ENCODE measurements around the gene PBRM1. TPM values are rescaled to one million over a fixed set of nuclear protein-coding genes. Genes with fewer than 3 reads are reported as not detected.

The PBRM1 gene
- total and polyA plus RNA-seq, 4 donors, result 7.1 to 65.7 (median 38.7) TPM

- TF ChIP-seq YY1 (IDR thresholded peaks at IDR 0.05), result no peak
- no peak for TF ChIP-seq RAD21 (IDR thresholded peaks at IDR 0.05)
- no peak for TF ChIP-seq EGR1 (IDR thresholded peaks at IDR 0.05; ENCODE audit: low read depth in 2 of 2)
- TF ChIP-seq, protein P1, sequence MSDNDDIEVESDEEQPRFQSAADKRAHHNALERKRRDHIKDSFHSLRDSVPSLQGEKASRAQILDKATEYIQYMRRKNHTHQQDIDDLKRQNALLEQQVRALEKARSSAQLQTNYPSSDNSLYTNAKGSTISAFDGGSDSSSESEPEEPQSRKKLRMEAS (IDR thresholded peaks at IDR 0.05), result no peak
- no peak for TF ChIP-seq FOXA1 (IDR thresholded peaks at IDR 0.05)
- no peak for TF ChIP-seq SP1 (IDR thresholded peaks at IDR 0.05)
- TF ChIP-seq HNF4A (conservative IDR thresholded peaks at IDR 0.05), result no peak
- no peak for TF ChIP-seq RXRA (IDR thresholded peaks at IDR 0.05)
- no peak for TF ChIP-seq CTCF (IDR thresholded peaks at IDR 0.05; ENCODE audit: low read depth, low read length, missing input control)
- TF ChIP-seq ZBTB33 (IDR thresholded peaks at IDR 0.05), result no peak
- no peak for DNase-seq (ENCODE audit: low spot score)
Observed at GRCh38 chr3:52721002-52721729, 35.5 kb upstream of the PBRM1 start.

GRCh38 chr3:52719618-52720017 is 33.9 kb upstream of the PBRM1 start:
- H3K4me3 ChIP-seq (ENCODE audit: low read depth in 1 of 3, low read length in 3 of 3), result no peak overlapping the region
- DNase-seq (ENCODE audit: low spot score), result no peak
- no peaks in the 10 kb centered on the region for H3K9me3 ChIP-seq (ENCODE audit: control insufficient read depth in 4 of 4, low read length in 3 of 4)
- peaks cover 0 to 5% (median 3%) of the 10 kb centered on the region in 4 donors for H3K36me3 ChIP-seq (ENCODE audit: control insufficient read depth in 4 of 4, insufficient read depth in 3 of 4, low read depth in 1 of 4, low read length in 3 of 4)
- no peak overlapping the region for H3K9ac ChIP-seq (ENCODE audit: low read depth in 1 of 2, low read length in 2 of 2)
- no peak overlapping the region for H3K27ac ChIP-seq (ENCODE audit: low read depth in 1 of 2, low read length in 2 of 2)
- TF ChIP-seq REST (IDR thresholded peaks at IDR 0.05) (no peak), RXRA (IDR thresholded peaks at IDR 0.05) (no peak), ZBTB33 (IDR thresholded peaks at IDR 0.05) (no peak), YY1 (IDR thresholded peaks at IDR 0.05) (no peak), HNF4G (IDR thresholded peaks at IDR 0.05) (no peak), EGR1 (IDR thresholded peaks at IDR 0.05; ENCODE audit: low read depth in 2 of 2) (no peak), JUND (IDR thresholded peaks at IDR 0.05) (no peak), NR2F2 (IDR thresholded peaks at IDR 0.05) (no peak), FOXA1 (IDR thresholded peaks at IDR 0.05) (no peak), CTCF (IDR thresholded peaks at IDR 0.05; ENCODE audit: low read depth, low read length, missing input control) (no peak)
- TF ChIP-seq, protein P2, sequence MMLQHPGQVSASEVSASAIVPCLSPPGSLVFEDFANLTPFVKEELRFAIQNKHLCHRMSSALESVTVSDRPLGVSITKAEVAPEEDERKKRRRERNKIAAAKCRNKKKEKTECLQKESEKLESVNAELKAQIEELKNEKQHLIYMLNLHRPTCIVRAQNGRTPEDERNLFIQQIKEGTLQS (IDR thresholded peaks at IDR 0.05), result no peak
- H3K27me3 ChIP-seq (ENCODE audit: control insufficient read depth in 4 of 4, insufficient read depth in 4 of 4, low read length in 3 of 4), result no peaks in the 10 kb centered on the region
- peaks cover 0 to 9% (median 0%) of the 10 kb centered on the region in 4 donors for H3K4me1 ChIP-seq (ENCODE audit: control insufficient read depth in 4 of 4, insufficient read depth in 4 of 4, low read length in 3 of 4)

More at GRCh38 chr3:52721002-52721729, 35.5 kb upstream of the PBRM1 start:
- peaks cover 0 to 9% (median 0%) of the 10 kb centered on the region in 4 donors for H3K4me1 ChIP-seq (ENCODE audit: control insufficient read depth in 4 of 4, insufficient read depth in 4 of 4, low read length in 3 of 4)
- no peaks in the 10 kb centered on the region for H3K9me3 ChIP-seq (ENCODE audit: control insufficient read depth in 4 of 4, low read length in 3 of 4)
- H3K27me3 ChIP-seq (ENCODE audit: control insufficient read depth in 4 of 4, insufficient read depth in 4 of 4, low read length in 3 of 4), result no peaks in the 10 kb centered on the region
- H3K9ac ChIP-seq (ENCODE audit: low read depth in 1 of 2, low read length in 2 of 2), result no peak overlapping the region
- peaks cover 0 to 5% (median 3%) of the 10 kb centered on the region in 4 donors for H3K36me3 ChIP-seq (ENCODE audit: control insufficient read depth in 4 of 4, insufficient read depth in 3 of 4, low read depth in 1 of 4, low read length in 3 of 4)
- 90% methylated on average over 6 of the region's 6 CpGs for WGBS
- no peak overlapping the region for H3K27ac ChIP-seq (ENCODE audit: low read depth in 1 of 2, low read length in 2 of 2)
- no peak overlapping the region for H3K4me3 ChIP-seq (ENCODE audit: low read depth in 1 of 3, low read length in 3 of 3)

Measured in liver (tissue), 9 donors.